Body of pancreas (tissue), 4 donors: ENCODE data around the gene TMSB10. TPM values are rescaled to one million over a fixed set of nuclear protein-coding genes. Genes with fewer than 3 reads are reported as not detected.

Experiments used
- ATAC-seq: fragments of 150-250 bp; one replicate; pipeline ENCODE4 v1.9.1; 2016
- DNase-seq, 4 donors: peaks; one replicate each; pipeline ENCODE4 v3.0.0-alpha.2; 2019
- H3K27ac ChIP-seq, 4 donors: fragments of 200-600 bp; sonication (generic); 1 replicate in 3 of 4; 2 replicates in 1 of 4; pipeline versions ENCODE4 v1.5.1 to v1.6.1; 2016 to 2019; ENCODE audit warnings: mild to moderate bottlenecking in 1 of 4, mixed read lengths in 1 of 4, moderate library complexity in 1 of 4
- H3K27me3 ChIP-seq, 2 donors: fragments of 200-600 bp; sonication (generic); one replicate each; pipeline ENCODE4 v1.6.0; 2016; ENCODE audit warnings: mild to moderate bottlenecking in 1 of 2
- H3K36me3 ChIP-seq, 2 donors: fragments of 200-600 bp; sonication (generic); replicated peaks in 1 of 2; 2 replicates each; pipeline ENCODE4 v1.5.1; 2016; ENCODE audit warnings: low read depth in 2 of 2; ENCODE audit not compliant: insufficient read depth in 1 of 2
- H3K4me1 ChIP-seq: fragments of 200-600 bp; sonication (generic); one replicate; pipeline ENCODE4 v1.6.0; 2016
- H3K4me3 ChIP-seq, 2 donors: fragments of 200-600 bp; sonication (generic); 1 replicate in 1 of 2; 2 replicates in 1 of 2; pipeline ENCODE4 v1.5.1; 2016 to 2019
- H3K9me3 ChIP-seq, 3 donors: fragments of 200-600 bp; sonication (generic); 1 replicate in 2 of 3; 2 replicates in 1 of 3; pipeline ENCODE4 v1.5.1; 2016
- CTCF ChIP-seq, 7 experiments: fragments of 450-650 bp in 4 of 7; fragments of 200-600 bp in 3 of 7; sonication (generic) in 3 of 7; IDR thresholded peaks; one replicate each; pipeline ENCODE4 v1.5.1; 2016 to 2019; ENCODE audit warnings: antibody characterized with exemption in 7 of 7
- POLR2A ChIP-seq, 3 donors: fragments of 450-650 bp; IDR thresholded peaks; one replicate each; pipeline ENCODE4 v1.6.1; 2016; ENCODE audit warnings: antibody characterized with exemption in 3 of 3, mild to moderate bottlenecking in 2 of 3
- WGBS, 2 donors: methylation state at CpG; one replicate each; pipeline ENCODE4 v1.1.5; 2017; 5-methylcytosine and 5-hydroxymethylcytosine counted together
- intact Hi-C: fragments of 100-400 bp; cut with DNase I; formaldehyde crosslinking; loops from one replicate; pipeline ENCODE4 v1.15.1; 2023
- total RNA-seq, 2 donors: library from RNA; depleted of rRNA; stranded (reverse); fragments of >200 nt; gene quantifications; one replicate each; pipeline ENCODE4 v1.1.0, GENCODE V29; 2016

TMSB10 gene
- total RNA-seq, 2 donors from 2014 or later: 672 to 866 TPM

- H3K9me3 ChIP-seq: no peaks in the 10 kb centered on the region
- H3K27me3 ChIP-seq: no peaks in the 10 kb centered on the region
- intact Hi-C loops: no loop called here
- H3K27ac ChIP-seq: no peak overlapping the region
- WGBS, 2 donors: 73 to 82% methylated on average over 1 of the region's 1 CpG
- TF ChIP-seq CTCF (IDR thresholded peaks at IDR 0.05) (no peak), POLR2A (IDR thresholded peaks at IDR 0.05) (no peak)
- no peak for ATAC-seq
- H3K36me3 ChIP-seq: no peaks in the 10 kb centered on the region
- H3K4me3 ChIP-seq: no peak overlapping the region
- H3K4me1 ChIP-seq: peaks cover 30% of the 10 kb centered on the region
- DNase-seq: peak in 1 of 4 donors; percentile 22
Observed at GRCh38 chr2:84900971-84901370, 4.5 kb upstream of the TMSB10 start.

GRCh38 chr2:84901593-84902120, 3.8 kb upstream of the TMSB10 start:
- no peaks in the 10 kb centered on the region for H3K9me3 ChIP-seq
- no peaks in the 10 kb centered on the region for H3K27me3 ChIP-seq
- WGBS, 2 donors: 82 to 93% methylated on average over 2 of the region's 2 CpGs
- H3K4me3 ChIP-seq: no peak overlapping the region
- H3K36me3 ChIP-seq: no peaks in the 10 kb centered on the region
- H3K27ac ChIP-seq: no peak overlapping the region
- intact Hi-C loops: no loop called here
- no peak for DNase-seq
- no peak for ATAC-seq
- peaks cover 31% of the 10 kb centered on the region for H3K4me1 ChIP-seq
- no peak for TF ChIP-seq CTCF (IDR thresholded peaks at IDR 0.05)
- TF ChIP-seq POLR2A (IDR thresholded peaks at IDR 0.05): no peak

GRCh38 chr2:84902526-84902925, 2.9 kb upstream of the TMSB10 start:
- DNase-seq: no peak
- Histone ChIP-seq H3K4me1 (peaks cover 40% of the 10 kb centered on the region), H3K27me3 (no peaks in the 10 kb centered on the region), H3K36me3 (no peaks in the 10 kb centered on the region), H3K27ac (no peak overlapping the region), H3K4me3 (no peak overlapping the region), H3K9me3 (no peaks in the 10 kb centered on the region)
- TF ChIP-seq POLR2A (IDR thresholded peaks at IDR 0.05) (no peak), CTCF (IDR thresholded peaks at IDR 0.05) (no peak)
- 96 to 99% methylated on average over 4 of the region's 4 CpGs for WGBS, 2 donors
- ATAC-seq: no peak
- intact Hi-C loops: no loop called here

GRCh38 chr2:84904151-84904550, 1.3 kb upstream of the TMSB10 start:
- peak overlapping the region in 2 of 4 donors; percentile 90 to 96 for H3K27ac ChIP-seq
- peaks cover 30% of the 10 kb centered on the region for H3K4me1 ChIP-seq
- DNase-seq (no peak), ATAC-seq (no peak)
- no peaks in the 10 kb centered on the region for H3K36me3 ChIP-seq
- 69 to 70% methylated on average over 9 of the region's 9 CpGs for WGBS, 2 donors
- no peaks in the 10 kb centered on the region for H3K27me3 ChIP-seq
- H3K4me3 ChIP-seq: peak overlapping the region in 1 of 2 donors; percentile 22
- intact Hi-C loops: no loop called here
- H3K9me3 ChIP-seq: no peaks in the 10 kb centered on the region
- TF ChIP-seq POLR2A (IDR thresholded peaks at IDR 0.05) (no peak), CTCF (IDR thresholded peaks at IDR 0.05) (no peak)

GRCh38 chr2:84904717-84905174, 710 bp upstream of the TMSB10 start:
- DNase-seq (peak; percentile 70 to 85 (median 79)), ATAC-seq (peak; percentile 54)
- intact Hi-C loops: no loop called here
- H3K36me3 ChIP-seq: no peaks in the 10 kb centered on the region
- peak overlapping the region in 3 of 4 donors; percentile 90 to 96 (median 91) for H3K27ac ChIP-seq
- H3K27me3 ChIP-seq: no peaks in the 10 kb centered on the region
- peak overlapping the region; percentile 81 to 94 for H3K4me3 ChIP-seq
- H3K4me1 ChIP-seq: peaks cover 24% of the 10 kb centered on the region
- WGBS, 2 donors: 1% methylated on average over 15 to 18 of the region's 21 CpGs
- TF ChIP-seq POLR2A (IDR thresholded peaks at IDR 0.05): peak in 2 of 3 donors; percentile 58 to 68
- no peak for TF ChIP-seq CTCF (IDR thresholded peaks at IDR 0.05)
- no peaks in the 10 kb centered on the region for H3K9me3 ChIP-seq
